SK-N-SH treated with all-trans-retinoic acid at 6 μM for 48 hours (cell line): ENCODE measurements around the gene SLC45A1.

Source experiments
- ATAC-seq: fragments of 200-7000 bp; cut with Tn5 transposase; 3 replicates; pipeline ENCODE4 v1.9.1; 2020; ENCODE audit warnings: mild to moderate bottlenecking, moderate library complexity
- ARNTL ChIP-seq: fragments of 450-650 bp; formaldehyde crosslinking; IDR thresholded peaks from 2 replicates; pipeline ENCODE4 v1.5.0; 2020; ENCODE audit warnings: low read depth, mild to moderate bottlenecking, moderate library complexity, borderline replicate concordance
- BACH2 ChIP-seq: fragments of 250-450 bp; sonication (Bioruptor Pico); IDR thresholded peaks from 2 replicates; pipeline ENCODE4 v1.9.0; 2021; ENCODE audit warnings: mild to moderate bottlenecking, borderline replicate concordance
- CSDC2 ChIP-seq: fragments of 250-450 bp; sonication (Bioruptor Pico); IDR thresholded peaks from 2 replicates; pipeline ENCODE4 v1.5.0; 2020; ENCODE audit warnings: mild to moderate bottlenecking, moderate library complexity
- CSRNP3 ChIP-seq: fragments of 250-450 bp; sonication (Bioruptor Pico); IDR thresholded peaks from 2 replicates; pipeline ENCODE4 v1.5.1; 2021; ENCODE audit warnings: mild to moderate bottlenecking, moderate library complexity
- ESRRG ChIP-seq: fragments of 250-450 bp; sonication (Bioruptor Pico); IDR thresholded peaks from 2 replicates; pipeline ENCODE4 v1.6.1; 2021; ENCODE audit warnings: mild to moderate bottlenecking
- GLIS3 ChIP-seq: fragments of 250-450 bp; sonication (Bioruptor Pico); IDR thresholded peaks from 2 replicates; pipeline ENCODE4 v1.5.0; 2020; ENCODE audit warnings: mild to moderate bottlenecking, moderate library complexity
- ISL1 ChIP-seq: fragments of 250-450 bp; sonication (Bioruptor Pico); IDR thresholded peaks from 2 replicates; pipeline ENCODE4 v2.1.2; 2022; ENCODE audit warnings: mild to moderate bottlenecking, moderate library complexity
- OSR1 ChIP-seq: fragments of 250-450 bp; sonication (Bioruptor Pico); IDR thresholded peaks from 2 replicates; pipeline ENCODE4 v1.8.0; 2022; ENCODE audit warnings: moderate library complexity, mild to moderate bottlenecking, inconsistent platforms
- POU6F1 ChIP-seq: fragments of 250-450 bp; sonication (Bioruptor Pico); IDR thresholded peaks from 2 replicates; pipeline ENCODE4 v1.8.0; 2021; ENCODE audit warnings: low read depth, mild to moderate bottlenecking, moderate library complexity, borderline replicate concordance
- PPARA ChIP-seq: fragments of 250-450 bp; sonication (Bioruptor Pico); IDR thresholded peaks from 2 replicates; pipeline ENCODE4 v1.5.0; 2020; ENCODE audit warnings: mild to moderate bottlenecking, borderline replicate concordance
- SNAI2 ChIP-seq: fragments of 250-450 bp; sonication (Bioruptor Pico); IDR thresholded peaks from 2 replicates; pipeline ENCODE4 v1.5.0; 2020; ENCODE audit warnings: mild to moderate bottlenecking, moderate library complexity
- TCF4 ChIP-seq: fragments of 250-450 bp; sonication (Bioruptor Pico); IDR thresholded peaks from 2 replicates; pipeline ENCODE4 v1.8.0; 2021; ENCODE audit warnings: mild to moderate bottlenecking, moderate library complexity, borderline replicate concordance
- TOX ChIP-seq: fragments of 250-450 bp; sonication (Bioruptor Pico); IDR thresholded peaks from 2 replicates; pipeline ENCODE4 v1.8.0; 2021; ENCODE audit warnings: mild to moderate bottlenecking, moderate library complexity, borderline replicate concordance
- ZFP3 ChIP-seq: fragments of 250-450 bp; sonication (Bioruptor Pico); IDR thresholded peaks from 2 replicates; pipeline ENCODE4 v1.5.0; 2020; ENCODE audit warnings: mild to moderate bottlenecking, moderate library complexity
- ZFP30 ChIP-seq: fragments of 450-650 bp; formaldehyde crosslinking; IDR thresholded peaks from 2 replicates; pipeline ENCODE4 v1.5.0; 2022; ENCODE audit warnings: mild to moderate bottlenecking, moderate library complexity
- ZNF565 ChIP-seq: fragments of 450-650 bp; formaldehyde crosslinking; conservative IDR thresholded peaks from 2 replicates; pipeline ENCODE4 v1.5.0; 2020; ENCODE audit warnings: low read depth, mild to moderate bottlenecking, moderate library complexity
- ZNF70 ChIP-seq: fragments of 450-650 bp; formaldehyde crosslinking; IDR thresholded peaks from 2 replicates; pipeline ENCODE4 v1.5.0; 2020; ENCODE audit warnings: mild to moderate bottlenecking, moderate library complexity
- TF ChIP-seq, protein P1 (sequence below): fragments of 250-450 bp; sonication (Bioruptor Pico); IDR thresholded peaks from 2 replicates; pipeline ENCODE4 v1.5.1; 2020; ENCODE audit warnings: low read depth, mild to moderate bottlenecking, moderate library complexity
- TF ChIP-seq, protein P2 (sequence below): fragments of 250-450 bp; sonication (Bioruptor Pico); IDR thresholded peaks from 2 replicates; pipeline ENCODE4 v1.8.0; 2020; ENCODE audit warnings: mild to moderate bottlenecking, moderate library complexity, borderline replicate concordance

Gene SLC45A1

DNA sequence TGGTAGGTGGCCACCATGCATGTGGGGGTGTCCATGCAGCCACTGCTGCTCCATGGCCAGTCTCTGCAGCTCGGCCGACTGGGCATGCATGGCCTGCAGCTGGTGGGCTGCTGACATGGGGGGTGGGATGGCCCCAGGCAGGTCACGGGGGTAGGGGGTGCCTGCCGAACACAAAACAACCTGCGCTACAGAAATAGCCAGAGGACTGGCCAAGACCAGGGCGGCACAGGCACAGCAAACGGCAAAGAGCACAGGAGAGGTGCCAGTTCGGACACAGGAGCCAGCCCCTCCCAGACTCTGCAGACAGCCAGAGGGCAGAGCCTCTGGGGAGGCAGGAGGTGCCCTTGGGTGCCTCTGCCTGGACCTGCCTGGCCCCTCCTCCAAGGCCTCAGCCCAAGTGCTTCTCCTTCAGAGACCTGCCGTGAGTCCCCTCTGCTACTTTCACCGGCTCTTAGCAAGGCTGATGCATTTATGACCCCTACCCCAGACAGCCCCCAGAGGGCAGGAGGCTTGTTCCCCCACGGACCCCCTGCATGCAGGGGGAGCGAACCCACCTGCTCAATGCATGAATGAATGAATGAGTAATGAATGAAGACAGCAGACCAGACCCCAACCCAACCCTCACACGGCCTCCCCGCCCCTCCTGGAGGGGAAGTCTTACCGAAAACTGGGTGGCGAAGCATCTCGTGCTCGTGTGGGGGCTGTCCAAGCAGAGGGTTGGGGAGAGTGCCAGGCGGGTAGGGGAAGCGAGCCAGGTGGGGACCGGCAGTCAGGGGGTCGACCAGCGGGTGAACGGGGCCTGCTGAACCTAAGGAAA, 37.7 kb downstream of the SLC45A1 start:
- TF ChIP-seq ZNF70 (CRISPR knock-in tag) (no peak), ESRRG (CRISPR knock-in tag) (no peak), ZFP3 (no peak), CSRNP3 (CRISPR knock-in tag) (no peak), GLIS3 (no peak), ZNF565 (no peak), BACH2 (CRISPR knock-in tag) (no peak), PPARA (CRISPR knock-in tag) (no peak), ZFP30 (CRISPR knock-in tag) (no peak), TOX (CRISPR knock-in tag) (no peak), OSR1 (CRISPR knock-in tag) (no peak), ARNTL (no peak), SNAI2 (CRISPR knock-in tag) (no peak), TCF4 (CRISPR knock-in tag) (no peak), POU6F1 (CRISPR knock-in tag) (no peak), ISL1 (CRISPR knock-in tag) (no peak)
- TF ChIP-seq, protein P1, sequence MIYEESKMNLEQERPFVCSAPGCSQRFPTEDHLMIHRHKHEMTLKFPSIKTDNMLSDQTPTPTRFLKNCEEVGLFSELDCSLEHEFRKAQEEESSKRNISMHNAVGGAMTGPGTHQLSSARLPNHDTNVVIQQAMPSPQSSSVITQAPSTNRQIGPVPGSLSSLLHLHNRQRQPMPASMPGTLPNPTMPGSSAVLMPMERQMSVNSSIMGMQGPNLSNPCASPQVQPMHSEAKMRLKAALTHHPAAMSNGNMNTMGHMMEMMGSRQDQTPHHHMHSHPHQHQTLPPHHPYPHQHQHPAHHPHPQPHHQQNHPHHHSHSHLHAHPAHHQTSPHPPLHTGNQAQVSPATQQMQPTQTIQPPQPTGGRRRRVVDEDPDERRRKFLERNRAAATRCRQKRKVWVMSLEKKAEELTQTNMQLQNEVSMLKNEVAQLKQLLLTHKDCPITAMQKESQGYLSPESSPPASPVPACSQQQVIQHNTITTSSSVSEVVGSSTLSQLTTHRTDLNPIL (CRISPR knock-in tag), result no peak
- TF ChIP-seq, protein P2, sequence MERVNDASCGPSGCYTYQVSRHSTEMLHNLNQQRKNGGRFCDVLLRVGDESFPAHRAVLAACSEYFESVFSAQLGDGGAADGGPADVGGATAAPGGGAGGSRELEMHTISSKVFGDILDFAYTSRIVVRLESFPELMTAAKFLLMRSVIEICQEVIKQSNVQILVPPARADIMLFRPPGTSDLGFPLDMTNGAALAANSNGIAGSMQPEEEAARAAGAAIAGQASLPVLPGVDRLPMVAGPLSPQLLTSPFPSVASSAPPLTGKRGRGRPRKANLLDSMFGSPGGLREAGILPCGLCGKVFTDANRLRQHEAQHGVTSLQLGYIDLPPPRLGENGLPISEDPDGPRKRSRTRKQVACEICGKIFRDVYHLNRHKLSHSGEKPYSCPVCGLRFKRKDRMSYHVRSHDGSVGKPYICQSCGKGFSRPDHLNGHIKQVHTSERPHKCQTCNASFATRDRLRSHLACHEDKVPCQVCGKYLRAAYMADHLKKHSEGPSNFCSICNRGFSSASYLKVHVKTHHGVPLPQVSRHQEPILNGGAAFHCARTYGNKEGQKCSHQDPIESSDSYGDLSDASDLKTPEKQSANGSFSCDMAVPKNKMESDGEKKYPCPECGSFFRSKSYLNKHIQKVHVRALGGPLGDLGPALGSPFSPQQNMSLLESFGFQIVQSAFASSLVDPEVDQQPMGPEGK (CRISPR knock-in tag), result no peak
- no peak for ATAC-seq

- ATAC-seq, result no peak
Observed at GRCh38 chr1:8356256-8357209, 38.6 kb downstream of the SLC45A1 start.

More at GRCh38 chr1:8356256-8357209, 38.6 kb downstream of the SLC45A1 start:
- TF ChIP-seq, protein P1 (CRISPR knock-in tag), result no peak
- TF ChIP-seq BACH2 (CRISPR knock-in tag) (no peak), CSDC2 (CRISPR knock-in tag) (no peak), SNAI2 (CRISPR knock-in tag) (no peak), CSRNP3 (CRISPR knock-in tag) (no peak)
